Activated naive CD8-positive, alpha-beta T cell treated with anti-CD3 and anti-CD28 coated beads, Interleukin-2, amount 50 U/mL, for 24 hours (primary cell): Measurements from ENCODE around the gene EXOSC6.
A peak's percentile ranks its signal among the peaks of the same experiment; 100 is the strongest.
"Not testable (repeated sequence)": the region's sequence is repeated elsewhere in the genome, so short reads cannot be mapped to it uniquely, and the experiment has no call there.

ENCODE experiments used
- ATAC-seq: fragments of 150-1000 bp; cut with Tn5 transposase; one replicate; pipeline ENCODE4 v1.10.0; 2021
- DNase-seq: peaks from one replicate; pipeline ENCODE4 v3.0.0; 2021
- H3K27ac Mint-ChIP-seq: one replicate; pipeline ENCODE4 v1.8.0; 2021; ENCODE audit warnings: mild to moderate bottlenecking, mixed read lengths
- H3K27me3 Mint-ChIP-seq: one replicate; pipeline ENCODE4 v1.8.0; 2021; ENCODE audit warnings: mixed read lengths
- H3K36me3 Mint-ChIP-seq: one replicate; pipeline ENCODE4 v1.8.0; 2021; ENCODE audit warnings: low read depth, mixed read lengths
- H3K4me1 Mint-ChIP-seq: one replicate; pipeline ENCODE4 v1.8.0; 2021; ENCODE audit warnings: mixed read lengths
- H3K4me3 Mint-ChIP-seq: one replicate; pipeline ENCODE4 v1.8.0; 2021; ENCODE audit warnings: mild to moderate bottlenecking, moderate library complexity, mixed read lengths
- H3K9me3 Mint-ChIP-seq: one replicate; pipeline ENCODE4 v1.8.0; 2021; ENCODE audit warnings: mixed read lengths

Gene EXOSC6

DNA sequence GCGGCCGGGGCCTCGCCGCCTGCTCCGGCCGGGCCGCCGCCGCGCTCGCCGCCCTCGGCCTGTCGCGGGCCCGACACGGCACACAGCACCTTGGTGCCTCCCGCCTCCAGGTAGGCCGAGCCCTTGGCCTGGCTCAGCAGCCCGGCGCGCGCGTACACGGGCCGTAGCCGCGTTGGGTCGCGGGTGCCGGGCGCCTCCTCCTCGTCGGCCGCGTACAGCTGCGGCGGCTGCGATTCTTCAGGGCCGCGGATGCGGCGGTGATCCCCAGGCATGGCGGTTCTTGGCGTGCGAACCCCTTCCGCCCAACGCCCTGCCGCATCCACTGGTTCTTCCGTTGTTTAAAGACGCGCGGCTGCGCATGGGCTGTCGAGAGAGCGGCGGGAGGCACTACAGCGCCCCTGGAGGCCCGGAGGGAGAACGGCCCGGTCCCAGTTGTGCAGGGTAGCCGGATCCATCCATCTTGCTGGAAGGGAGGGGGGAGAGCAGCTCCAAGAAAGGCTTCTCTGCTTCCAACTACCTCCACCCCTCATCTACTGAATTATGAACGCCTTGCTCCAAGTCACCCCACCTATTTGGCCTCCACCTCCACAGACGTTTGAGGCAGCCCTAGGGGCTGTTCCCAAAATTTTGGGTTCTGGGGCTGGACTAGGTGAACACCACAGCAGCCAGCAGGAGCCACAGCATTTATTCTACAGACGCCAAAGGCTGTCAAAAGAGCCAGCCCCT lies at the start of gene EXOSC6:
Gene EXOSC6, minus strand, starts transcription at position 312 of the 726 bp plus-strand sequence. Its CDS starts 40 bp downstream, at position 272.
- H3K4me1 Mint-ChIP-seq, result peaks cover 30% of the 10 kb centered on the region
- H3K36me3 Mint-ChIP-seq, result peaks cover 45% of the 10 kb centered on the region
- H3K4me3 Mint-ChIP-seq, result peak within 1 kb of the TSS; percentile 88
- H3K27ac Mint-ChIP-seq, result peak within 1 kb of the TSS; percentile 91
- DNase-seq, result peak; percentile 93
- peak; percentile 91 for ATAC-seq
- H3K27me3 Mint-ChIP-seq, result no peaks in the 10 kb centered on the region
- H3K9me3 Mint-ChIP-seq, result no peaks in the 10 kb centered on the region

DNA sequence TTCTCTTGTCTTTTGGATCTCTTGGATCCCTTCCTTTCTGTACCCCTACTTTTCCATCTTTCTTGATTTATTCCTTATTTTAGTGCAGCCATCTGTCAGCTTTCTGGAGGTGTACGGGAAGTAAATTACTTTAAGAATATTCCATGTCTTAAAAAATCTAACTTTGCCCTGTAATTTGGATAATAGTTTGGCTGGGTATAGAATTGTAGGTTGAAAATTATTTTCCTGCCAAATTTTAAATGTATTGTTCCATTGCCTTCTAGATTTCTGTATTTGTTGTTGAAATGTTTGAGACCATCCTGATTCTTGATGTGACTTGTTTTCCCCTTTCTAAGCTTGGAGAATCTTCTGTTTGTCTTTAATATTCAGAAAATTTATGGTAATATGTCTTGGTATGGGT lies 49.4 kb upstream of the EXOSC6 start:
- DNase-seq (no peak), ATAC-seq (no peak)
- Mint-ChIP-seq H3K4me3 (no peak overlapping the region), H3K36me3 (peaks cover 32% of the 10 kb centered on the region), H3K4me1 (peaks cover 47% of the 10 kb centered on the region), H3K27me3 (no peaks in the 10 kb centered on the region), H3K9me3 (peaks cover 10% of the 10 kb centered on the region), H3K27ac (no peak overlapping the region)

DNA sequence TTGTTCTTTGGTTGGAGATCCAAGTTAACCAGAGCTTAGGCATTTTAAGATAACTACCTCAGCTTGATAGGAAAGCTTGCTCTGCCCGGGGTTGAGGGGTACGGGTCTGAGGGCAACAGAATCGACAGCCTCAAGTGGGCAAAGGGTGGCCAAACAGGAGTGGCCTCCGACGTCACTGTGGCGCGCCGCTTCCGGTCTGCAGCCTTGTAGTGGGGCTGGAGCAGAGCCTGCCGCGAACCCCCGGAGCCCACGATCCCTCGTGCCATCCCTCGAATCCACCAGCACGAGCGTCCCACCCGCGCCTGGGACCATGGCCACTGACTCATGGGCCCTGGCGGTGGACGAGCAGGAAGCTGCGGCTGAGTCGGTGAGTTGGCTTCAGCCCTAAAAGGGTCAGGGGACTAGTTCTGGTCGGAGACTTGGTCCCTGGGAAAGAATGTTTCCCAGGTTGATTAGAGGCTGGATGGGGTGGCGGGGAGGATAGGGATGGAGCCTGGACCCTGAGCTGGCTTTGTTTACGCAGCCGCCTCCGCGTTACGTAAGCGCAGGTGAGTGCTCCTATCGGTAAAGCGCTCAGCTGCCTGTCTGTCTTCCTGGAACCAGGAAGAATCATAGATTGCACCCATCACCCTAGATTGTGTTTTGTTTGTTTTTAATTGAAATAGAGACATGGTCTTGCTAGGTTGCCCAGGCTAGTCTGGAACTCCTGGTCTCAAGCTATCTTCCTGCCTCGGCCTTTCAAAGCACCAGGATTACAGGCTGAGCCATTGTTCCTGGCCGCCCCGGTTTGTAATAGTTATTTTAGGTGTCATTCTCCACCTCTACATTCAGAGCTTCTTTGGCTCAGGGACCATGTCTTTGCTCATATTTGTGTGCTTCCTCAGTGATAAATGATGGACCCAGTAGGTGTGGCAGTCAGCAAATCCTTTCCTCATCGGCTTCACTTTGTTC lies 47.5 kb upstream of the EXOSC6 start, which contains the start of gene DDX19B:
Gene DDX19B, plus strand, starts transcription at position 199 of the 951 bp plus-strand sequence. Its CDS starts 112 bp downstream, at position 311.
- Mint-ChIP-seq H3K9me3 (peaks cover 10% of the 10 kb centered on the region), H3K27ac (peak within 1 kb of the TSS; percentile 94), H3K36me3 (peaks cover 29% of the 10 kb centered on the region), H3K27me3 (no peaks in the 10 kb centered on the region), H3K4me1 (peaks cover 37% of the 10 kb centered on the region), H3K4me3 (peak within 1 kb of the TSS; percentile 88)
- ATAC-seq (peak; percentile 93), DNase-seq (peak; percentile 76)

DNA sequence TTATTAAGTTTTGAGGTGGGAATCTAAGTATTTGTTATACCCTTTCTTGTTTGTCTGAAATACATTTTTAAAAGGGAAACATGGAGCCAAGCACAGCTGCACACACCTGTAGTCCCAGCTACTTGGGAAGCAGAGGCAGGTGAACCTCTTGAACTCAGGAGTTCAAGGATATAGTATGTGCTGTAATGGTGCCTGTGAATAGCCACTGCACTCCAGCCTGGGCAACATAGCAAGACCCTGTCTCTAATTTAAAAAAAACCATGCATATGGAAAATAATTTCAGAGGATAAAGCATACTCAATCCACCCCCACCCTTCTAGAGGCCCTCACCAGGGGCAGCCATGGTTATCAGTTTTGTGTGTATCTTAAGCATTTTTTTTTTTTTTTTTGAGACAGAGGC lies 43.9 kb upstream of the EXOSC6 start:
- no peaks in the 10 kb centered on the region for H3K9me3 Mint-ChIP-seq
- peaks cover 25% of the 10 kb centered on the region for H3K4me1 Mint-ChIP-seq
- no peak overlapping the region for H3K27ac Mint-ChIP-seq
- H3K27me3 Mint-ChIP-seq, result no peaks in the 10 kb centered on the region
- ATAC-seq, result no peak
- DNase-seq, result no peak
- H3K36me3 Mint-ChIP-seq, result peaks cover 8% of the 10 kb centered on the region
- no peak overlapping the region for H3K4me3 Mint-ChIP-seq

DNA sequence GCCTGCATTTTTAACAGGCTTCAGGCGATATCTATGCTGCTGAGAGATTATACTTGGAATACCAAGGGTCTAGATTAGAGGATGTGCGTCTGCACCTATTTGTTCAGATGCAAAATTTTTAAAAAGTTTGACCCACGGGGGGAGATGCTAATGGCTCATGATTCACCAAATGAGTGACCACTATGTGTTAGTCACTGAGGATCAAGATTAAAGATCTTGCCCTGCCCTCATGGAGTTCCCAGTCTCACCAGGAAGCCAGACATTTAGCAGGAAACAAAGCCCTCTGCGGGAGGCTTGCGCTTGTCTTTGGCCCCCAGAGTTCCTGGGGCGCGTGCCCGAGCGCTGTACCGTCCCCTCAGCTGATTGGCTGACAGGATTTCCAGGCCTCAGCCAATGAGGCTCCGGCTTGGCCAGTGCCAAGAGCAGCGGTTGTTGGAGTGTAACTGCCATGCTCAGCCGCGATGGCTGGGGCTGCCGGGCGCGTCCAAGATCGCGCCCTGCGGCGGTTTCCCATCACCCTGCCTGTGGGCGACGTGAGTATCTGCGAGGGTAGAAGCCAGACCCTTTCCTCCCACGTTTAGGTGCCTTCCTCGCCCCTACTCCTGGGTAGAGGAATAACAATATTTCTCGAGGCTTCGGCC lies 42.8 kb upstream of the EXOSC6 start:
- Mint-ChIP-seq H3K4me3 (no peak overlapping the region), H3K4me1 (peaks cover 19% of the 10 kb centered on the region), H3K36me3 (peaks cover 3% of the 10 kb centered on the region), H3K27me3 (no peaks in the 10 kb centered on the region), H3K27ac (no peak overlapping the region), H3K9me3 (no peaks in the 10 kb centered on the region)
- ATAC-seq, result no peak
- no peak for DNase-seq

DNA sequence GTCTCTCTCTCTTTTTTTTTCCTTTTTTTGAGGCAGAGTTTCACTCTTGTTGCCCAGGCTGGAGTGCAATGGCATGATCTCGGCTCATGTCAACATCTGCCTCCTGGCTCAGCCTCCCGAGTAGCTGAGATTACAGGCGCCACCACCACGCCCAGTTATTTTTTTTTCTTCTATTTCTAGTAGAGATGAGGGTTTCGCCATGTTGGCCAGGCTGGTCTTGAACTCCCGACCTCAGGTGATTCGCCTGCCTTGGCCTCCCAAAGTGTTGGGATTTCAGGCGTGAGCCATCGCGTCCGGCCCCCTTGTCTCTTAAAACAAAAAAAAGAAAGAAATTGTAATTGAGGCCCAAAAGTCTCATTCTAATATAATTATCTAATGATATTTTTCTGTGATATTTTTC lies 40.4 kb upstream of the EXOSC6 start:
- not testable (repeated sequence) for H3K27ac Mint-ChIP-seq, H3K9me3 Mint-ChIP-seq, DNase-seq, H3K27me3 Mint-ChIP-seq, ATAC-seq, H3K4me3 Mint-ChIP-seq
- Mint-ChIP-seq H3K36me3 (peaks cover 12% of the 10 kb centered on the region), H3K4me1 (peaks cover 23% of the 10 kb centered on the region)

DNA sequence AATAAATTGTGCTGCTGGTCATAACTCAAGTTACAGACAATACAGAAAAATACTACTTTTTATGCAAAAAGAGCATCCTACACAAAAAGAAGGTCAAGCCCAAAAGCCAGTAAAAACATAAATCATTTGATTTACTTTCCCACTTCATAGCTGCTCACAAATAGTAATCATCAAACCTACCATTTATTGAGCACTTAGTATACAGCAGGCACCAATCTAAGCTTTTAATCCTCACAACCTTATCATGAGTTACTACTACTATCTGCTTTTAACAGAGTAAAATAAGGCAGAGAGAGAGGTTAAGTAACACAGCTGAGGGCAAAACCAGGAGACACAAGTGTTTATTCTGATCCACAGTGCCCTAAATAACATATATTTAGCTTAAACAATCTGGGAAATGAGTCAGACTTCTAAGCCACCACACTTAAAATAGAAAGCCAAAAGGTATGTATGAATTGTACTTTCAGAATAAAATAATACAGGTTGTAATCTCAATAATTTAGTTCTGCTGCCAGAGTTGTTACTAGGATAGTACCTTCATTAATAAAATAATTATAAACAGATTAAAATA lies 39.3 kb upstream of the EXOSC6 start:
- peaks cover 28% of the 10 kb centered on the region for H3K4me1 Mint-ChIP-seq
- H3K27ac Mint-ChIP-seq, result no peak overlapping the region
- no peak for DNase-seq
- H3K27me3 Mint-ChIP-seq, result peaks cover 2% of the 10 kb centered on the region
- no peak overlapping the region for H3K4me3 Mint-ChIP-seq
- H3K36me3 Mint-ChIP-seq, result peaks cover 12% of the 10 kb centered on the region
- ATAC-seq, result no peak
- H3K9me3 Mint-ChIP-seq, result no peaks in the 10 kb centered on the region

DNA sequence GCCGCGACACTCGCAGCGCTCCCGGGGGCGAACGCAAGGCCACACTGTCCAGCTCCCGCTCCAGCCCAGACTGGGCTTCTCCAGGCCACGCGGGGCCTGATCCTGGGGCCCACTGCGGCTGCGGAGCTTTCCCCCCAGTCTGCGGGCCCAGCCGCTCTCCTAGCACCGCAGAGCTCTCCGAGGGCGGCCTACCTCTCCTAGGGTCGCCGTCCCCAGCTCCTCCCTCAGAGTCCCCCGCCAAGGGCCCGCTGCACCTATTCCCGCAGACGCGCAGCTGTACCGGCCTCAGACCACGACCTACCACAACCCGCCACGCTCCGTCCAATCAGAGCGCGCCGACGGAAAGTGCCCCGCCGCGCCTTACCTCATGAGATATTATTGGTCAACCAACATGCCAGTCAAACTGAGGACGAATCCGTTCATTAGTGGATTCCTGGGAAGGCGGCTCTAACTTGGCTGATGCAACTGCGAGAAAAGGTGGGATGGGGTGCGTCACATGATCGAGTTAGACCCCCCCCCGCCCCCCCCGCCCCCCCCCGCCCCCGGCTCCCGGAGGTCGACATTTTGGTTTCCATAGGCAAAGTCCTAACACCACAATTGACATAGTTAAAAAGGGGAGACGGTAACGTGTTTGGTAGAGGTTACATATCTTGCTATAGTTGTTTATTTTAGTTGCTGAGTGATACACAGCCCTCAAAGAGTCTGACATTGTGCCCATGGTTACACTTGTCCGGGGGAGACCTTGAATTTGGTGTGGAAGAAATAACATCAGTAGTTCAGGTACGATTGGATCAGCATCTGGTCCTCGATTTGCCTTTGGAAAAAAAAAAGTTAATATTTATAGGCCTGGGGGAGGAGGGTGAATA lies 37.7 kb upstream of the EXOSC6 start, which contains the start of gene AARS1:
Gene AARS1, minus strand, starts transcription at position 278 of the 866 bp plus-strand sequence. CDS start 6,743 bp downstream, outside the sequence.
- H3K27me3 Mint-ChIP-seq, result peaks cover 2% of the 10 kb centered on the region
- peak within 1 kb of the TSS; percentile 98 for H3K4me3 Mint-ChIP-seq
- peak within 1 kb of the TSS; percentile 99 for H3K27ac Mint-ChIP-seq
- no peaks in the 10 kb centered on the region for H3K9me3 Mint-ChIP-seq
- ATAC-seq (peak; percentile 99), DNase-seq (peak; percentile 93)
- peaks cover 21% of the 10 kb centered on the region for H3K36me3 Mint-ChIP-seq
- H3K4me1 Mint-ChIP-seq, result peaks cover 38% of the 10 kb centered on the region

DNA sequence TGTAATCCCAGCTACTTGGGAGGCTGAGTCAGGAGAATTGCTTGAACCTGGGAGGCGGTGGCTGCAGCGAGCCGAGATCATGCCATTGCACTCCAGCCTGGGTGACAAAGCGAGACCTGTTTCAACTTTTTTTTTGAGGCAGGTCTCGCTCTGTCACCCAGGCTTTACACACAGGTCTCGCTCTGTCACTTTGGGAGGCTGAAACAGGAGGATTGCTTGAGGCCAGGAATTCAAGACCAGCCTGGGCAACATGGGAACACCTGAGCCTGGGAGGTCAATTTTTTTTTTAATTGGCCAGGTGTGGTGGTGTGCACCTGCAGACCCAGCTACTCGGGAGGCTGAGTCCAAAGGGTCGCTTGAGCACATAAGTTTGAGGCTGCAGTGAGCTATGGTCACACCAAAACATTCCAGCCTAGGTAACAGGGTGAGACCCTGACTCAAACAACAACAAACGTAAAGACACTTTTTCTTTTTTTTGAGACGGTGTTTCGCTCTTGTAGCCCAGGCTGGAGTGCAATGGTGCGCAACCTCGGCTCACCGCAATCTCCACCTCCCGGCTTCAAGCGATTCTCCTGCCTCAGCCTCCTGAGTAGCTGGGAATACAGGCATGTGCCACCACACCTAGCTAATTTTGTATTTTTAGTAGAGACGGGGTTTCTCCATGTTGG lies 35.7 kb upstream of the EXOSC6 start:
- not testable (repeated sequence) for ATAC-seq, H3K27me3 Mint-ChIP-seq, DNase-seq, H3K9me3 Mint-ChIP-seq
- Mint-ChIP-seq H3K4me1 (peaks cover 48% of the 10 kb centered on the region), H3K4me3 (peak overlapping the region; percentile 98), H3K27ac (peak overlapping the region; percentile 59), H3K36me3 (peaks cover 34% of the 10 kb centered on the region)

DNA sequence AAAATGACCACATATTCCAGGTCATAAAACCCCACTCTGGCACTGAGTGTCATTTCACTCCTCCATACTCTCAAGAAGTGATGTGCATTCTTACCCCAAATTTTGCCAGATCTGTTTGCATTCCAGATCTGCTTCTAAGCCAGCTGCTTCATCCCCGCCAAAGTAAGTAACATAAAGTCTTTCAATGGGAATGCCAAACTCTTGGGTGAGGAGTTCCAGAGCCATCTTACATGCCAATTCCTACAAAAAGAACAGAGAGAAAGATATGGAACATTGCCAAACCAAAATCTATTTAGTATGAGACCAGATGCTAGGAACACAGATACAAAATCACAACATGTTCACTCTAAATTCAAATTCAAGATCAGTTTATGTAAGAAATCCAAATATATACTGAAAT lies 24.7 kb upstream of the EXOSC6 start:
- no peak for DNase-seq
- peaks cover 59% of the 10 kb centered on the region for H3K36me3 Mint-ChIP-seq

DNA sequence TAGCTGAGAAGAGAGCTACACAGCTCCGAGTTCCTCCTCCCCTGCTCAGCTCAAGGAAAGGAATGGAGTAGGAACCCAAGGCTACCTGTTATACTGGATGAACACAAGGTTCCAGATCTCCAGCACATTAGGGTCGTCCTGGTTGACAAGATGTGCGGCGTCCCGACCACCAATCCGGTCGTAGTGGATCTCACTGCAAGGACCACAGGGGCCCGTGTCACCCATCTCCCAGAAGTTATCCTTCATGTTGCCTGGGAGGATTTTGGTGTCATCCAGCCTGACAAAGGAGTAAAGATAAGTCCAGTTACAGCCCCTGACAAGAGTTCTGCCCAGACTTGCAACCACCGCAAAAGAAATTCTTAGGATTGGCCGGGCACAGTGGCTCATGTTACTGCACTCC lies 20.0 kb upstream of the EXOSC6 start:
- Mint-ChIP-seq H3K36me3 (peaks cover 60% of the 10 kb centered on the region), H3K27me3 (no peaks in the 10 kb centered on the region), H3K9me3 (no peaks in the 10 kb centered on the region), H3K4me1 (no peaks in the 10 kb centered on the region), H3K4me3 (no peak overlapping the region), H3K27ac (no peak overlapping the region)
- ATAC-seq (no peak), DNase-seq (no peak)

More for the DNA sequence above, 24.7 kb upstream of the EXOSC6 start:
- ATAC-seq, result no peak
- H3K9me3 Mint-ChIP-seq, result no peaks in the 10 kb centered on the region
- H3K27ac Mint-ChIP-seq, result no peak overlapping the region
- peaks cover 2% of the 10 kb centered on the region for H3K4me1 Mint-ChIP-seq
- no peak overlapping the region for H3K4me3 Mint-ChIP-seq
- no peaks in the 10 kb centered on the region for H3K27me3 Mint-ChIP-seq

DNA sequence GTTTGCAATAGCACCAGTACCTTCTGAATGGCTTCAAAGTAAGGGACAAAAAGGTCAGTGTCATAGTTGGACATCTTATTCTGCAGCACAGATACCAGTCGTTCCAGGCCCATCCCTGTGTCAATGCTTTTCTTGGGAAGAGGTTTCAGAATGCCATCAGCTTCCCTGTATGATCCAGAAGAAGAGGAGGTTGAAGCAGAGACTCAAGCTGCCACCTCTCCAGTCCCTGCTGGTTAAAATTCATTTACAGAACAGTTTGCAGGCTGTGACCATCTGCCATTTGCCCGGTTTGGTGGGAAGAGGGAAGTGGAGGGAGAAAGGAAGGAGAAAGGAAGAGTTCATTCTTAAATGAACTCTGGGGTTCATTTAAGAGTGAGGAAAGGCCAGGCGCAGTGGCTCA lies 18.4 kb upstream of the EXOSC6 start:
- no peaks in the 10 kb centered on the region for H3K4me1 Mint-ChIP-seq
- ATAC-seq, result no peak
- DNase-seq, result no peak
- no peaks in the 10 kb centered on the region for H3K27me3 Mint-ChIP-seq
- H3K9me3 Mint-ChIP-seq, result no peaks in the 10 kb centered on the region
- H3K4me3 Mint-ChIP-seq, result no peak overlapping the region
- no peak overlapping the region for H3K27ac Mint-ChIP-seq
- peaks cover 61% of the 10 kb centered on the region for H3K36me3 Mint-ChIP-seq

DNA sequence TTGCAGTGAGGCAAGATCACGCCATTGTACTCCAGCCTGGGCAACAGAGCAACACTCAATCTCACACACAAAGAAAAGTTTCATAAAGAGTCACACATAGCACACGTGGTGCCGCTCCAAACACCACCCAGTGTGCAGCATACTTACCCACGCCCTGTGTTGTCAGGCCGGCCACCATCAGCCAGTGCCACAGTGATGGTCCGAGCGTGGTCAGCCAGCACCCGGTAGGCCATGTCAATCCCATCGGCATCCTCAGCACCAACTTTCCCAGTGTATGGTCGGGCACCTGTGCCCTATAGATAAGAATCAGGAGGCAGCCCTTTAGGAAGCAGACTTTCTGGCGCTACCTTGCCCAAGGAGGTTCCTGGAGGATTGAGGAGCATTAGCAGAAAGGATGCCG lies 17.7 kb upstream of the EXOSC6 start:
- no peak for DNase-seq
- no peaks in the 10 kb centered on the region for H3K9me3 Mint-ChIP-seq
- H3K36me3 Mint-ChIP-seq, result peaks cover 66% of the 10 kb centered on the region
- H3K27me3 Mint-ChIP-seq, result no peaks in the 10 kb centered on the region
- H3K4me3 Mint-ChIP-seq, result no peak overlapping the region
- H3K4me1 Mint-ChIP-seq, result no peaks in the 10 kb centered on the region
- no peak for ATAC-seq
- no peak overlapping the region for H3K27ac Mint-ChIP-seq
